HEK293T (cell line): ENCODE data around the gene PLEKHO1.

Experiments
- BHLHE40 ChIP-seq: fragments of 450-650 bp; IDR thresholded peaks from 2 replicates; pipeline ENCODE4 v1.6.1; 2016; ENCODE audit warnings: mild to moderate bottlenecking, moderate library complexity, borderline replicate concordance
- CTBP1 ChIP-seq: fragments of 450-650 bp; IDR thresholded peaks from 2 replicates; pipeline ENCODE4 v1.6.1; 2016; ENCODE audit warnings: borderline replicate concordance
- FOXM1 ChIP-seq: fragments of 450-650 bp; IDR thresholded peaks from 2 replicates; pipeline ENCODE4 v1.6.1; 2017; ENCODE audit warnings: mild to moderate bottlenecking, borderline replicate concordance
- LEF1 ChIP-seq: fragments of 450-650 bp; IDR thresholded peaks from 2 replicates; pipeline ENCODE4 v1.6.1; 2017; ENCODE audit warnings: mild to moderate bottlenecking, borderline replicate concordance
- NFRKB ChIP-seq: fragments of 450-650 bp; IDR thresholded peaks from 2 replicates; pipeline ENCODE4 v1.6.1; 2016; ENCODE audit warnings: mild to moderate bottlenecking, moderate library complexity
- SP1 ChIP-seq: fragments of 450-650 bp; IDR thresholded peaks from 2 replicates; pipeline ENCODE4 v1.6.1; 2017
- SUZ12 ChIP-seq: fragments of 450-650 bp; IDR thresholded peaks from 2 replicates; pipeline ENCODE4 v1.6.1; 2016; ENCODE audit warnings: mild to moderate bottlenecking
- TF ChIP-seq, protein P1 (sequence below): fragments of 450-650 bp; IDR thresholded peaks from 2 replicates; pipeline ENCODE4 v1.6.1; 2016

DNA sequence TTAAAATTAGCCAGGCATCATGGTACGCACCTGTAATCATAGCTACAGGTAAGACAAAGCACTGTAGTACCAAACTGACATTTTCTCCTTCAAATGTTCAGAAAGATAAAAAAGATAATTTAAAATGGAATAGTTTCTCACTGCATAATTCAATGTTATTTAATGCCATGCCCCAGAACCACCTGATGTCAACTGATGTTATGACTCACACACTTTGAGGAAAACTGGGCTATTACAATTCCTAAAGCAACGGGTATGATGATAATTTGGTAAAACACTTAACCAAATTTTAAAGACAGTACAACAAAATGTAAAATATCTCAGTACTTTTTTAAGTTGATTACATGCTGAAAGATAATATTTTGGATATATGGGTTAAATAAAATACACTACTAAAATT, 22.9 kb upstream of the PLEKHO1 start:
- no peak for TF ChIP-seq SUZ12
- TF ChIP-seq SP1: no peak
- TF ChIP-seq FOXM1: no peak
- no peak for TF ChIP-seq BHLHE40
- TF ChIP-seq NFRKB: no peak
- TF ChIP-seq, protein P1, sequence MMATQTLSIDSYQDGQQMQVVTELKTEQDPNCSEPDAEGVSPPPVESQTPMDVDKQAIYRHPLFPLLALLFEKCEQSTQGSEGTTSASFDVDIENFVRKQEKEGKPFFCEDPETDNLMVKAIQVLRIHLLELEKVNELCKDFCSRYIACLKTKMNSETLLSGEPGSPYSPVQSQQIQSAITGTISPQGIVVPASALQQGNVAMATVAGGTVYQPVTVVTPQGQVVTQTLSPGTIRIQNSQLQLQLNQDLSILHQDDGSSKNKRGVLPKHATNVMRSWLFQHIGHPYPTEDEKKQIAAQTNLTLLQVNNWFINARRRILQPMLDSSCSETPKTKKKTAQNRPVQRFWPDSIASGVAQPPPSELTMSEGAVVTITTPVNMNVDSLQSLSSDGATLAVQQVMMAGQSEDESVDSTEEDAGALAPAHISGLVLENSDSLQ: no peak
- TF ChIP-seq CTBP1: no peak
- no peak for TF ChIP-seq LEF1
